GM12892 (cell line): ENCODE measurements around the gene RTN1.

Experiments used
- POLR2A ChIP-seq: IDR thresholded peaks from 2 replicates; pipeline ENCODE4 v1.6.1; 2011; ENCODE audit warnings: low read depth, low read length, control low read depth
- POLR2AphosphoS5 ChIP-seq: IDR thresholded peaks from 2 replicates; pipeline ENCODE4 v1.6.1; 2011; ENCODE audit warnings: low read depth, low read length, control low read depth
- TAF1 ChIP-seq: IDR thresholded peaks from 2 replicates; pipeline ENCODE4 v1.6.1; 2011; ENCODE audit warnings: low read depth, mild to moderate bottlenecking, control low read depth, low read length, borderline replicate concordance

GRCh38 chr14:59831121-59831730 is 39.4 kb downstream of the RTN1 start:
- TF ChIP-seq POLR2AphosphoS5, result no peak
- no peak for TF ChIP-seq POLR2A
- TF ChIP-seq TAF1, result no peak
